GM08714 (cell line): Measurements from ENCODE around the gene IMPACT.

ENCODE experiments used
- H3K4me3 ChIP-seq: fragments of 200-500 bp; sonication (Bioruptor generic); 2 replicates; pipeline ENCODE4 v1.5.1; 2014; ENCODE audit warnings: mild to moderate bottlenecking, low read length, inconsistent platforms
- ZNF274 ChIP-seq: IDR thresholded peaks from 2 replicates; pipeline ENCODE4 v1.6.1; 2012; ENCODE audit warnings: mild to moderate bottlenecking, low read depth, low read length

The IMPACT gene

GRCh38 chr18:24402209-24402785 is 24.2 kb upstream of the IMPACT start:
- TF ChIP-seq ZNF274: no peak
- no peak overlapping the region for H3K4me3 ChIP-seq

DNA sequence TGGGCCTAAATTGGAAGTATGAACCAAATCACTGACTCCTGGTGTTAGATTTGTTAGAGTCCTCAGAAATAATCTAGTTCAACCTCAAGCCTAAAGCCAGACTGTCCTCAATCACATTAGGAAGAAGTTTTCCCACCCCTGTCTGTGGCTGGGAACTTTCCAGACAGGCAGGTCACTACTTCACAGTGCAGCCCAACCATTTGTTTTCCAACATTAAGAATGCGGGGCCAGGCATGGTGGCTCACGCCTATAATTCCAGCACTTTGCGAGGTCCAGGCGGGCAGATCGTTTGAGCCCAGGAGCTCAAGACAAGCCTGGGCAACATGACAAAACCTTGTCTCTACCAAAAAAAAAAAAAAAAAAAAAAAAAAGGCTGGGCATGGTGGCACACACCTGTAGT is 23.4 kb upstream of the IMPACT start:
- H3K4me3 ChIP-seq: no peak overlapping the region
- no peak for TF ChIP-seq ZNF274

DNA sequence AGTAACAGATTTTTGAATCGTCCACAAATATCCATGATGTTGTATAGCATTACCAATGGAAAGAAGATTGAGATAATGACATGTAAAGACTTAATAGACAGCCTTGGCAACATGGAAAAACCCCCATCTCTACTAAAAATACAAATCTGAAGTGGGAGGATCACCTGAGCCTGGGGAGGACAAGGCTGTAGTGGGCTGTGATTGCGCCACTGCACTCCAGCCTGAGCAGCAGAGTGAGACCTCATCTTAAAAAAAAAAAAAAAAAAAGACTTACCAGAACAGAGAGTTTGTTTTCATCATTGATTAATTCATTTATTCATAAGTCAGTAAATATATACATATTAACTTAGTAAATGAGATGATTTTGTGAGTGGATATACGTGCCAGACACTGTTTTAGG is 21.9 kb upstream of the IMPACT start:
- H3K4me3 ChIP-seq: no peak overlapping the region

GRCh38 chr18:24408496-24408895 is 18.0 kb upstream of the IMPACT start:
- no peak for TF ChIP-seq ZNF274
- H3K4me3 ChIP-seq: no peak overlapping the region

More for the DNA sequence above, 21.9 kb upstream of the IMPACT start:
- TF ChIP-seq ZNF274: no peak

GRCh38 chr18:24413148-24413547 is 13.3 kb upstream of the IMPACT start:
- H3K4me3 ChIP-seq: no peak overlapping the region
- no peak for TF ChIP-seq ZNF274

DNA sequence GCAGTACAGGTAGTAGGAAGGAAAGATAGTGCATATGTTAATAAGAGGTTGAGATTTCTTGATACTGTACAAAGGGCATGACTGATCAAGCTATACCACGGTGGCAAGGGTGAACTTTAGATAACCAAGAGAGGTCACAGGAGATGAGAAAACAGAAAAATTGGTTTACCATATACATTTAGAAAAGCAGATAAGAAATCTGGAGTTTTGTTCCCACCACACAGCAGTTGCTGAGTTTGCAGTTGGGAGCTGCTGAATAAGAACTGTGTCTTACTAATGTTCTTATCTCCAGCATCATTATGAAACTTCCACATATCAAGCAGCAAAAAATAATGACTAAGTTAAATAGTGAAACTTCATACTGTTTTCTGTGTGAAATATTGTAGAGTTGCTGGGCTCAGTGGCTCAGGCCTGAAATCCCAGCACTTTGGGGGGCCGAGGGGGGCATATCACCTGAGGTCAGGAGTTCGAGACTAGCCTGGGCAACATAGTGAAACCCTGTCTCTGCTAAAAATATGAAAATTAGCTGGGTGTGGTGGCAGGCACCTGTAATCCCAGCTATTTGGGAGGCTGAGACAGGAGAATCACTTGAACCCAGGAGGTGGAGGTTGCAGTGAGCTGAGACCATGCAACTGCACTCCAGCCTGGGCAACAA is 12.0 kb upstream of the IMPACT start:
- no peak for TF ChIP-seq ZNF274
- no peak overlapping the region for H3K4me3 ChIP-seq

GRCh38 chr18:24417480-24417879 is 9.0 kb upstream of the IMPACT start:
- no peak for TF ChIP-seq ZNF274
- no peak overlapping the region for H3K4me3 ChIP-seq

DNA sequence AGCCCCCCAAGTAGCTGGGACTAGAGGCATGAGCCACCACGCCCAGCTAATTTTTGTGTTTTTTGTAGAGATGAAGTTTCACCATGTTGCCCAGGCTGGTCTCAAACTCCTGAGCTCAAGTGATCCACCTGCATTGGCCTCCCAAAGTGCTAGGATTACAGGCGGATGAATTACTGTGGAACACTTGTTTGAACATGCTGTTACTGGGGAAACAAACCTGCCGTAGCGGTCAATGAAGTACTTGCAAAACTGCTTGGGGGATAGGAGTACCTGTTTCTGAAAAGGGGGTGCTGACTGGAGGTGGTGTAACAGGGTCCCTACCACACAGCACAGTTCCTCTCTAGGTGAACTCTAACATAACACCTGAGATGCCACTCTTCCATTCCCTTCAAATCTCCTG is 5.9 kb upstream of the IMPACT start:
- TF ChIP-seq ZNF274: no peak
- no peak overlapping the region for H3K4me3 ChIP-seq

- no peak for TF ChIP-seq ZNF274
- no peak overlapping the region for H3K4me3 ChIP-seq
These were observed 4.6 kb upstream of the IMPACT start for GRCh38 chr18:24421831-24422230.

GRCh38 chr18:24426073-24426397 is 435 bp upstream of the IMPACT start:
- no peak for TF ChIP-seq ZNF274
- peak overlapping the region; percentile 66; the same call in 1 of the 2 replicates for H3K4me3 ChIP-seq

DNA sequence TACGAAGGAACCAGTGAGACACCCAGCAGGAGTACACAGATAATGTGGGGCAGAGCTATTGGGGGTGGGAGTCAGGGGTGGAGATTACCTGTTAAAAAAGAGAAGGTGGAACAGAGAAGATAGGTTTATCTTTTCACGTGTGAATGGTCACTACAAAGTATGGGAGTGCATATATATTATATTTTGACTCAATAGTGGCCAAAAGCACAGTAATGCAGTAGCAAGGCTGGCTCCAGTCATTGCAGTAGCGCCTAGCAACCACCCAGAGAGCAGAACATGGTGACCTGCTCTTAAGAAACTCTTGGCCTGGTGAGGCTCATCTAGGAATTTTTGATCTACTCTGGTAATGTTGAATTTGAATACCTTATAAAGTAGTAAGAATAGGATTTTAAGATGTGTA is 1.0 kb downstream of the IMPACT start:
- peak overlapping the region; percentile 66; the same call in 1 of the 2 replicates for H3K4me3 ChIP-seq

DNA sequence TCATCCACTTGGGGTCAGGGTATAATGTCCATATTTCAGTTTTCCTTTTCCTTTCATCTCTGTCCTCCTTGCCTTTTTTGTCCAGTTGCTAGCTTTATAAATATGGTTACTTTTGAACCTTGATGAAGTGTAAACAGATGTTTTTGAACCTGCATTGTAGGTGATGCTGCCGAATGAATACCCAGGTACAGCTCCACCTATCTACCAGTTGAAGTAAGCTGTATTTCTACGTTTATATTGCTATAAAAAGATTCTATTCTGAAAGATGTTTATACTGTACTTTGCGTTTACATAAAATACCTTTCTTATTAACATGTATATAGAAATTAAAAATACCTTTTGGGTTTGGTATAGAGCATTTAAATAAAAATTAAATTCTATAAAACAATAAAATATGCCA is 2.2 kb downstream of the IMPACT start:
- H3K4me3 ChIP-seq: no peak overlapping the region
- no peak for TF ChIP-seq ZNF274

More for the DNA sequence above, 1.0 kb downstream of the IMPACT start:
- no peak for TF ChIP-seq ZNF274

DNA sequence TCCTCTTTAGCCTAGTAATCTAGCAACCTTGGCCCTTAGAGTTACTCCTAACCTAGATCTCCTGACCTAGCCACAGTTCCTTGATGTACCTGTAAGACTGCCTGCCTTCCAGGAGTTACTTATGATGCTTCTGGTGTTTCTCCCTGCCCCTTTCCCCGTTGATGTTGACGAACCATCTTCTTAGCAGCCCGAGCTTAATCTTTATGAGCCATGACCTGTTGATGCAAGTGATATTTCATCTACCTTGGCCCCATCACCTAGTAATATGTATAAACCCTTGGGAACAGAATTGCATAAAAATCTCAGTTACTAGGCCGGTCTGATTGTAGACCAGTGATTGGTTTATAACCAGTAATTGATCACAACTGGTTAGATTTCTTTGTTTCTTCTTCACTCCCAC is 2.7 kb downstream of the IMPACT start:
- no peak for TF ChIP-seq ZNF274
- H3K4me3 ChIP-seq: no peak overlapping the region

GRCh38 chr18:24432618-24433017 is 6.1 kb downstream of the IMPACT start:
- no peak overlapping the region for H3K4me3 ChIP-seq
- no peak for TF ChIP-seq ZNF274

DNA sequence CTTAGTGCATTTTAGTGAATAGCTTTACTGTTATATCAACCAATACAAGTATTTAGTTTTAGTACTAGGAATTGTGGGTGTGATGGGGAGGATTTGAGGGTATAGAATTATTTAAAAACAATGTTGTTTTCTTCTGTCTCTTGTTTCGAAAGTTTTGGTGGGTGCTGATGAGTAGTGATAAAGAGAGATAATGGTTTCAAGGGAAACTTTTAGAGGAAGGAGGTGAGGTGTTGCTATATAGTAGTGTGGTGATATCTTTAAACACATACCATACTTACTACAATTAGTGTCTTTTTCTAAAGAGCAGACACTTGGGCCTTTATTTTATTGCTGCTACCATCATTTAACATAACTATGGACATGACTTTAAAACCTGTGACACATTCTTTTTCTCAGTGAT is 10.5 kb downstream of the IMPACT start:
- no peak for TF ChIP-seq ZNF274
- no peak overlapping the region for H3K4me3 ChIP-seq

DNA sequence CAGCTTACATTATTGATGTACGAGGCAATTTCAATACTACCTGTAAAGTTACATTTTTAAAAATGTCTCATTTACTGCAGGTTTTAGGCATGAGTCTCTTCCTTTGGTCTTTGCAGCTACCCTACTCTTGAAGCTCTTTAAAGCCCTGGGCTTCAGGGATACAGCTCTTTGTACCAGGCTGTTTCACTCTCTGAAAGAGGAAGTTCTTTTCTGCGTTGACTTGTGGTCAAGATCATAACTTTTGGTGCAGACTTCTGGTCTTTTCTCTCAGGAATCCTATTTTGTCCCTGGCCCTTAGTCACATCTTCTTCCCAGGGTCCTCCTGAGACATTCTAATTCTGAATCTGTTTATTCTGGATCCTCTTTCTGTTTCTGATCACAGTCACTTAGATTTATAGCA is 17.4 kb downstream of the IMPACT start:
- no peak overlapping the region for H3K4me3 ChIP-seq
- no peak for TF ChIP-seq ZNF274
